IPS DF 6.9 (cell line): ENCODE results near the gene ZNF48.

ENCODE experiments used
- DNase-seq: peaks from one replicate; pipeline ENCODE4 v3.0.0-alpha.2; 2013; ENCODE audit warnings: low read depth, low spot score
- H3K27ac ChIP-seq: one replicate; pipeline ENCODE4 v1.5.1; 2013; ENCODE audit warnings: low read length, control low read depth
- H3K27me3 ChIP-seq: 2 replicates; pipeline ENCODE4 v1.6.1; 2013; ENCODE audit warnings: mild to moderate bottlenecking, low read length; ENCODE audit not compliant: control insufficient read depth, insufficient read depth
- H3K36me3 ChIP-seq: 2 replicates; pipeline ENCODE4 v1.6.1; 2013; ENCODE audit warnings: low read length; ENCODE audit not compliant: control insufficient read depth, insufficient read depth
- H3K4me1 ChIP-seq: 2 replicates; pipeline ENCODE4 v1.6.1; 2013; ENCODE audit warnings: low read length; ENCODE audit not compliant: control insufficient read depth, insufficient read depth
- H3K4me3 ChIP-seq: 2 replicates; pipeline ENCODE4 v1.5.1; 2013; ENCODE audit warnings: mild to moderate bottlenecking, low read length
- H3K9me3 ChIP-seq: 2 replicates; pipeline ENCODE4 v1.6.1; 2013; ENCODE audit warnings: low read length, inconsistent platforms; ENCODE audit not compliant: control insufficient read depth, insufficient read depth
- WGBS: extraction: QIAGEN DNeasy Blood & Tissue Kit; methylation state at CpG from one replicate; pipeline ENCODE4 v1.1.7; 2013; ENCODE audit warnings: mixed read lengths, missing lambda C conversion rate; ENCODE audit not compliant: insufficient read length, insufficient coverage; 5-methylcytosine and 5-hydroxymethylcytosine counted together

ZNF48 gene

GRCh38 chr16:30409125-30410060 lies 14.2 kb downstream of the ZNF48 start:
- Histone ChIP-seq H3K27me3 (no peaks in the 10 kb centered on the region), H3K9me3 (no peaks in the 10 kb centered on the region), H3K27ac (no peak overlapping the region), H3K36me3 (peaks cover 9% of the 10 kb centered on the region; the same call in 1 of the 2 replicates), H3K4me3 (no peak overlapping the region), H3K4me1 (0 out of 2 replicates have a peak, but pooled peaks cover 5% of the 10 kb centered on the region)
- no peak for DNase-seq
- no CpG with 5 or more reads among the region's 15 CpGs for WGBS

GRCh38 chr16:30413112-30413806 lies 18.0 kb downstream of the ZNF48 start:
- H3K4me3 ChIP-seq: no peak overlapping the region
- H3K9me3 ChIP-seq: no peaks in the 10 kb centered on the region
- WGBS: no CpG with 5 or more reads among the region's 6 CpGs
- H3K27me3 ChIP-seq: no peaks in the 10 kb centered on the region
- H3K27ac ChIP-seq: no peak overlapping the region
- peaks cover 9% of the 10 kb centered on the region; the same call in 1 of the 2 replicates for H3K36me3 ChIP-seq
- DNase-seq: no peak
- H3K4me1 ChIP-seq: 0 out of 2 replicates have a peak, but pooled peaks cover 1% of the 10 kb centered on the region

DNA sequence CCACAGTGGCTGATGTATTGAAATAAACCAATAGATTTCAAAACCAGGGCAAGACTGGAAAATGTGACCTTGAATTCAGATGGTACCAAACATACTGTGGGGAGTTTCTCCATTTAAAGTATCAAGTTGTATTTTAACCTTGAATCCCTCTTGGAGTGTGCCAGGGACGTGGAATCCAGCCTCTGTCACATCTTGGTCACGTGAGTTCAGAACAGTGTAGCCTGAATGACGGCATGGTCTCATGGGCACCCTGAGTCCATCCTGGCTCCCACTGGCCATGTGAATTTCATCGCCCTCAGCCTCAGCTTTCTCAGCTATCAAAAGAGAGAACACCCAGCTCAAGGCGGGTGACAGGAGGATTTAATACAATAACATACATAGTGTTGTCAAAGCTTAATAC lies 18.9 kb downstream of the ZNF48 start:
- H3K36me3 ChIP-seq: peaks cover 9% of the 10 kb centered on the region; the same call in 1 of the 2 replicates
- H3K4me1 ChIP-seq: 0 out of 2 replicates have a peak, but pooled peaks cover 1% of the 10 kb centered on the region
- no peak overlapping the region for H3K27ac ChIP-seq
- WGBS: no CpG with 5 or more reads among the region's 5 CpGs
- no peaks in the 10 kb centered on the region for H3K27me3 ChIP-seq
- no peaks in the 10 kb centered on the region for H3K9me3 ChIP-seq
- no peak for DNase-seq
- H3K4me3 ChIP-seq: no peak overlapping the region

DNA sequence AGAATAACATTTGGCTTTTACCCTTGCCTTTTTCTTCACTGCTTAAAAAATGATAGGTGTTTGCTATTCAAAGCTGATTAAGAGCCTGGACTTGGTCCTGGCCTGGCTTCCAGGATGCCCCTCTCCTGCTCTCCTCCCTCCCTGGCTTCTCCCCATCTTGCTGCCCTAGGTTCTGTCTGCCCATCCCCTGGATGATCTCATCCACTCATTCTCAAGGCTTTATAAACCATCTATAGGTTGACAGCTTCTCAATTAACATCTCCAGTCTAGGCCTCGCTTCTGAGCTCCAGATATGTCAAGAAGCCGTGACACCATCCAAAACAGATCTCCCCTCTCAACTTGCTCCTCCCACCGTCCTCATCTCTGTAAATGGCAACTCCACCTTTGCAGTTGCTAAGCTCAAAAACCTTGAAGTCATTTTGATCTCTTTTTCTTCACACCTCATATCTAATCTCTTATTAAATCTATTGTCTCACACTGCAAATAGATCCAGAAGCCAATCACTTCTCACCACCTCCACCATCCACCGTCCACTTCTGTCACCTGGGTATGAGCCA lies 20.9 kb downstream of the ZNF48 start:
- WGBS: 100% methylated on average over 1 of the region's 4 CpGs
- H3K27me3 ChIP-seq: no peaks in the 10 kb centered on the region
- H3K4me3 ChIP-seq: no peak overlapping the region
- DNase-seq: no peak
- peaks cover 11% of the 10 kb centered on the region; the same call in 1 of the 2 replicates for H3K36me3 ChIP-seq
- no peaks in the 10 kb centered on the region for H3K4me1 ChIP-seq
- no peaks in the 10 kb centered on the region for H3K9me3 ChIP-seq
- H3K27ac ChIP-seq: no peak overlapping the region

- H3K27ac ChIP-seq: no peak overlapping the region
These were observed 21.7 kb downstream of the ZNF48 start for GRCh38 chr16:30416624-30417528.

GRCh38 chr16:30417529-30418349 lies 22.5 kb downstream of the ZNF48 start:
- Histone ChIP-seq H3K9me3 (no peaks in the 10 kb centered on the region), H3K36me3 (0 out of 2 replicates have a peak, but pooled peaks cover 4% of the 10 kb centered on the region), H3K4me1 (no peaks in the 10 kb centered on the region), H3K4me3 (peak overlapping the region; percentile 49; the same call in 1 of the 2 replicates), H3K27me3 (no peaks in the 10 kb centered on the region), H3K27ac (no peak overlapping the region)
- WGBS: no CpG with 5 or more reads among the region's 140 CpGs
- peak; percentile 87 for DNase-seq

More at GRCh38 chr16:30416624-30417528, 21.7 kb downstream of the ZNF48 start:
- peaks cover 5% of the 10 kb centered on the region; the same call in 1 of the 2 replicates for H3K36me3 ChIP-seq
- H3K4me1 ChIP-seq: no peaks in the 10 kb centered on the region
- DNase-seq: no peak
- peak overlapping the region; percentile 49; the same call in 1 of the 2 replicates for H3K4me3 ChIP-seq
- H3K27me3 ChIP-seq: no peaks in the 10 kb centered on the region
- no peaks in the 10 kb centered on the region for H3K9me3 ChIP-seq
- WGBS: no CpG with 5 or more reads among the region's 18 CpGs

DNA sequence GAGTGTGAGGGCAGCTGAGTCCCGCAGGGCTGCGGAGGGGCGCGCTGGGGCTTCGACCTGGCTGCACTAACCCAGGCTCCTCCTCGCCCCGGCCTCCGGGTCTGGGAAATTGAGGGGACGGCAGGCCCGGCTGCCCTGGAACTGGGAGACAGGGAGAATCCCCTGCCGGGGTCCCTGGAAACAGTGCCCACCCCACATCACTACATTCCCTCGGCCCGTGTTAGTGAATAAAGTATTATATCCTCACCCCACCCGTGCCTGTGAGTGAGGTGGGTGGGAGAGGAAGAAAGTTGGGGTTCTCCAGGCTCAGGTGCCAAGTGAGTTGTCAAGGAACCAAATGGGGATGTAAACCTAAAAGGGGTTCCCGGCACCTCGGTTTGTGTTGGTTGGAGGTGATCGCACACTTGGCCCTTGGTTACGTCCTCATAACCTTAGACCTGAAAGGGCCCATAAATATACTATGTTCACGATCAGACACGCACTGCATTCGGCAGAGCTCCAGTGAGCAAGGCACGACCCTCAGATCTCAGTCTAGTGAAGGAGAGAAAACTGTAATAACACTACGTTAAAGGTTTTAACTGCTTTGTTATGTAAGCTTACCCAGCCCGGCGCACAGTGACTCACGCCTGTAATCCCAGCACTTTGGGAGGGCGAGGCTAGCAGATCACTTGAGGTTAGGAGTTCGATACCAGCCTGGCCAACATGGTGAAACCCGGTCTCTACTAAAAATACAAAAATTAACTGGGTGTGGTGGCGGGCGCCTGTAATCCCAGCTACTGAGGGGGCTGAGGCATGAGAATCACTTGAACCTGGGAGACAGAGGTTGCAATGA lies 23.3 kb downstream of the ZNF48 start:
- H3K36me3 ChIP-seq: peaks cover 8% of the 10 kb centered on the region; the same call in 1 of the 2 replicates

DNA sequence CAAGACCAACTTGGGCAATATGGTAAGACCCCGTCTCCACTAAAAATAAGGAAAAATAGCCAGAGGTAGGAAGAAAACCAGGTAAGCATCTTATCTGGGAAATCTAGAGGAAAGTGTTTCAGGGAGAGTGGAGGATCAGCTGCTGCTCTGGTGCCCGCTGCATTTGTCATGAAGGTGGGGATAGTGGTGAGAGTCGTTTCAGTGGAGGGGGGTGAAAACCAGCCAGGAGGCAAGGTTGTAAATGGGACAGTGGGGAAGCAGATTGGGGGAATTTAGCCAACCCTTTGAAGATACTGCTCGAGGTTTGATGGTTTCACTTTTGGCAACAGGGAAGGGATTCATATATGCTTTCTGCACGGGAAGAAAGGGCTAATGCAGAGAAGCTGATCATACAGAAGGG lies 25.8 kb downstream of the ZNF48 start:
- H3K4me3 ChIP-seq: no peak overlapping the region
- DNase-seq: no peak
- H3K27me3 ChIP-seq: no peaks in the 10 kb centered on the region
- no CpG with 5 or more reads among the region's 5 CpGs for WGBS
- H3K36me3 ChIP-seq: peaks cover 12% of the 10 kb centered on the region; the same call in 1 of the 2 replicates
- no peaks in the 10 kb centered on the region for H3K4me1 ChIP-seq
- H3K27ac ChIP-seq: no peak overlapping the region
- no peaks in the 10 kb centered on the region for H3K9me3 ChIP-seq

More for the DNA sequence above, 23.3 kb downstream of the ZNF48 start:
- Histone ChIP-seq H3K4me3 (peak overlapping the region; percentile 49; the same call in 1 of the 2 replicates), H3K27me3 (no peaks in the 10 kb centered on the region), H3K9me3 (no peaks in the 10 kb centered on the region), H3K27ac (no peak overlapping the region), H3K4me1 (no peaks in the 10 kb centered on the region)
- no CpG with 5 or more reads among the region's 31 CpGs for WGBS
- no peak for DNase-seq
